ENCODE results near the gene HOXB3.

HOXB3 gene

DNA sequence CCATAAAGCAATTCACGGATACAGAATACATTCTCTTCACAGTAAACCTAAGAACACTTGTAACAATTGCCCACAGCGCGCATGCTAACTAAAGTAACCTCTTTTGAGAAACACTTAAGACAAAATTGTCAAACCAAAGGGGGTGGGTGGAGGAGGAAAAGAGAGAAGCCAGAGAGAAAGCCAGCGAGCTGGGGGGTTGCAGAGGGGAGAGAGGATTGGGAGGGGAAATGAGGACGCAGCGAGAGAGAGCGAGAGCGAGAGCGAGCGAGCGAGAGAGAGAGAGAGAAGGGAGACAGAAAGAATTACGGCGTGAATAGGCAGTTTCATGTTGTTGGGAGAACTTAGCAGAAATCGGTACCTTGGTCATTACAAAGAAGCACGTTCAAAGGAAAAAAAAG, 22.4 kb upstream of the HOXB3 start:
- DNase-seq (ENCODE audit: low read depth) = no peak

DNA sequence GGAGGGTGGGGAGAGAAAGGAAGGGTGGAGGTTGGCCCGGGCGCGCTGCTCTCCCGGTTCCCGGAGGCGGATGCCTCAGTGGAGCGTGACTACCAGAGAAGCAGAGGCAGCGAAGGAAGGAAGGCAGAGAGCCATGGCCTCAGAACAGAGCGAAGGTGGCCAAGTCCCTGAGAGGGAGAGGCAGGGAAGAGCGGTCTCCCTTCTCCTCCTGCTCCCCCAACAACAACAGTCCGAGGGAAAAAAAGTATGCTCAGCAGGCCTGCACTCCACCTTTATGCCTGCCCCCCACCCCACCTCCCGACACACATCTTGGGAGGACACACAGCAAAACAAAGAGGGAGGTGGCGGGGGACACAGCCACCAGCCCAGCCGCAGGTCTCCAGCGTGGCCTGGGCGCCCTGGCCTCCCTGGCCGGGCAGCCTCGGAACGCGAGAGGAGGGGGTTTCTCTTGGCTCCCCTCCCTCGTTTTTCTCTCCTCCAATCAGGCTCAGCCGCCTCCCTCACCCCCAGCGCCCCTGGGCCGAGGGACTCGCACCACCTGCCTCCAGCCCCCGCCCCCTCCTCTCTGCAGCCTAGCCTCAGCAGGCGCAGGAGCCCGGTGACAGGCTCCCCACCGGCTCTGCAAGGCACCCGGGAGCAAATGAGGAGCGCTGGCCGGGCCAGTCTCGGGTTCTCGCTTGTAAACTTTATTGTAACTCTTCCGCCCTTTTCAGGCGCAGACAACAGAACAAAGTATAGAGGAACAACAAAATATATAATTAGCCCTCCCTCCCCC, 21.8 kb upstream of the HOXB3 start:
- DNase-seq (ENCODE audit: low read depth) = no peak

DNA sequence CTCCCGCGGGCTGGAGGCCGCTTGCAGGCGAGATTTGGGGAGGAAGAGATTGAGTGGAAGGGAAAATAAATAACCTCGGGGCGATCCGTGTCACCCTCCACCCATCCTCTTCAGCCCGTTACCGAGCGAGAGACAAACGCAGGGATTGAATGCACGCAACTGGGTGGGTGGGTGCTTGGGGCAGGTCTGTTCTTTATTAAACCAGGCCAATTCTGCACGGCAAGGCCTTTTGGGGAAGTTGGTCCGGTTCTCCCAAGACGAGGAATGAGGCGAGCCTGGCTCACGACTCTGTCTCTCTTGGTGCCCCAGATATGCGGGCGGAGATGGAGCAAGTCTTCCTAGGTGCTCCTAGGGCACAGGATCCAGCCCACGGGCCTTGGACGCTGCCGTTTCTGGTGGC, 21.2 kb upstream of the HOXB3 start:
- DNase-seq (ENCODE audit: low read depth) = no peak

DNA sequence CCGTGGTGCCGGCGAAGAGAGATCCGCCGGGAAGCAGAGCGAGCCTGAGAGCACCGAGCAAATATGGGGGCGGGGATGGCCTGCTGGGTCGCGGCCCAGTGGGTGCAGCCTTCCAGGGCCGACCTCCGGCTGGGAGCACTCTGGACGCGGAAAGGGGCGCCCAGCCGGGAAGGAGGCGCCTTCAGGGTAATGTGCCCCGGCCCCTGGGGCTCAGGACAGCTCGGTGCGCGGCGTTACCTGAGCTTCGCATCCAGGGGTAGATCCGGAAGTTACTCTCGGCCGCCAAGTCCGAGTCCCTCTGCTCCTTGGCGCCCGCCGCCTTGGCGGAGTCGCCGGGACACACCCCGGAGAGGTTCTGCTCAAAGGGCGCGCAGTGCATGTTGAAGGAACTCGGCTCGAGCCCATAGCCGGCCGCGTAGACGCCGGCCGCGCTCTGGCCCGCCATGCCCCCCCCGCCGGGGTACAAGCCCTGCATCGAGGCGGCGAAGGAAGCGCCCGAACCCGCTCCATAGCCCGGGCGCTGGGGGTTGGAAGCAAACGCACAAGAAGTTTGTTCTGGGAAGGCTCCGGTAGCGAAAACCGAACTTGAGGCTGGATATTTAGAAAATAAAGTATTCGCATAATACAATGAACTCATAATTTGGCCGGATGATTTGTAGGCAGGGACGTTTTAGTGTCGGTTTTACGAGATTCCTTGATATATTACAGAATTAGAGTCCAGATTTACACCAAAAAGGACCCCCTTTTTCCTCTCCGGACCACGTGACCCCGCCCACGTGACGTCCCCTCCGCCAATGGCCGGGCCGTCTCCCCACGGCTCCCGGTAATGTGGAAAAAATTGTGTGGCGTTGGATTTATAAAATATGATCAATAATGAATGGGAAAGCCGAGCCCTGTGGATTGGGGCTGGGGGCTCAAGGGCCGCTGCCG, 20.5 kb upstream of the HOXB3 start, which contains the start of gene HOXB7:
Gene HOXB7 (minus strand): TSS at position 736 of the 930 bp plus-strand sequence. CDS start 99 bp downstream, at position 637.
- no peak for DNase-seq (ENCODE audit: low read depth)

DNA sequence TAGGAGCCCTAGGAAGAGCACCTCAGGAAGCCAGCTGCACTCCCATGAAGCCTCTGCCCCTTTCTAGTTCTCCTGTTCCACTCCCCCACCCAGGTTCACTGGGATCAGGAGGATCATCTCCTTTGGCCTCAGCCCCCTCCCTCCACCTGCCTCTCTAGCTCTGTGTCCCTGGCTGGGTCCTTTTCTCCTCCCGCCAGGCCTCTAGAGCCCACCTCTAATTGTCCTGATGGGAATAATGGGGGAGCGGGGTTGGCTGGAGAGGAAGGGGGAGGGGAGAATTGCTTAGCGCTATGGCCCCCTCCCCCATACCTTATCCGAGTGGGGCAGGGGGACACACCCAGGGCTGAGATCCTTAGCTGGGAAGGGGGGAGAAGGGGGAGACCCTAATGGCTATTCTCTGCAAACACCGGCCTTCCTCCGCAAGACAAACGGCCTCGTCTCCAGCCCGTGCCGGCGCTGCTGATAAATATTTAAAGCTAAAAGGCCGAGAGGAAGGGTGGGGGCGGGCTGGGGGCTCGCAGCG, 19.8 kb upstream of the HOXB3 start:
- no peak for DNase-seq (ENCODE audit: low read depth)

DNA sequence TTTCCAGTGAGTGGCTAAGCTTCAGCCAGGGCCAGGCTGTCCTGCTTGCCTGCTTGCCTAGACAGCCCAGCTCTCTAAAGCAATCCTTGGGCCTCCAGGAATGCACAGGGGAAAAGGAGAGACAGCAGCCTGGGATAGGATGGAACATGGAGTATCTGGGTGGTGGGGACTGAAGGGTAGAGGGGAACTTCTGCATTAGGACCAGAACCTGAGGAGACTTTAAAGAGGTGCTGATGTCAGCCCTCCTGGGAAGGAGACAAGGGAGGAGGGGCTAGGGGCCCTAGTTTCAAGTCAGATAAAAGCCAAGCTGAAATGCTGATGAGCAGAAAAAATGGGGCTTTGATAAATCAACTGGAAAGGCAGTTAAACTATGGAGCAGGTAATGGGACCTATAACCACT, 19.0 kb upstream of the HOXB3 start:
- DNase-seq (ENCODE audit: low read depth) = no peak

DNA sequence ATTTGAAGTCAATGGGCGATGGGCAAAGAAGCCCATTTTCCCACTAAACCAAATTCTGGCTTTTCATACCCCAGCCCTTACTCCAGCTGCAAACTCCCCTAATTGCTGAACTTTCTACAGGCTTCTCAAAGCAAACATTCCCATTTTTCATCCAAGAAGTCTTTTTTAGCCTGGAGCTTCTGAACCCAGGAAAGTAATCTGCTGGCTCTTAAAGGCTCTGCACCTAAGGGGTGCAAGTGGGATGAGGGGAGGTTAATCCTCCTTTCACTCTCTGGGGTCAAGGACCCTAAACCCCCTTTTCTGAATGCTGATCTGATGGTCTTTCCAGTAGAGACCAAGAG, 18.4 kb upstream of the HOXB3 start:
- no peak for DNase-seq (ENCODE audit: low read depth)

DNA sequence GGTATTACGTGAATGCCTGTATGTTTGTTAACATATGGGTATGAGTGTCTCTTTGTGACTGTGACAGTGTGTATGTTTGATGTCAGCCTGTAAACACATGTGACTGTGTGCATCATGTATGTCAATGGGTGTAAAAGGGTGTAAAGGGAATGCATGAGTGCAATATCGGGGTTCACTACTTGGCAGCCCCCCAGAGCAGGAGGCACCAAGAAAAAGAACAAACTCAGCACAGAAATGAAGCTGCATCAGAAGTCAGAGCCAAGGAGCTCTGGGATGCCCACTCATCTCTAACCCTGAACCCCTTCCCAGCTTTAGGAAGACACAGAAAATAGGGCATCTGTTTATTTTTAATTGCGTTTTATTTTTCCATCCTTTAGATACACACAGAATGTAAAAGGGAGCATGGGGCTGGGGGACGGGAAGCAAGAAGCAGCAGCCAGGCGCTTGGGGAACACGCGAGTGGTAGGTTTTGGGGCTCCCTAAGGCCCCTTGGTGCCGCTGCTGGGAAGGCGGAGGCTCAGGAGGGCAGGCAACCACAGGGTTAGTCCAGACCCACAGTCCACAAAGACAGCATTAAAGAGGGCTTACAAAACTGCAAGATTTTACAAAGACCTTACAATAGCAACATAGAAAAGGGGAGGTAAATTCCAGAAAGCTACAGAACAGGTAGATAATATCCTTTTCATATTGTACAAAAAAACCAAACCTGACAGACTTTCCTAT, 17.0 kb upstream of the HOXB3 start:
- DNase-seq (ENCODE audit: low read depth) = no peak

DNA sequence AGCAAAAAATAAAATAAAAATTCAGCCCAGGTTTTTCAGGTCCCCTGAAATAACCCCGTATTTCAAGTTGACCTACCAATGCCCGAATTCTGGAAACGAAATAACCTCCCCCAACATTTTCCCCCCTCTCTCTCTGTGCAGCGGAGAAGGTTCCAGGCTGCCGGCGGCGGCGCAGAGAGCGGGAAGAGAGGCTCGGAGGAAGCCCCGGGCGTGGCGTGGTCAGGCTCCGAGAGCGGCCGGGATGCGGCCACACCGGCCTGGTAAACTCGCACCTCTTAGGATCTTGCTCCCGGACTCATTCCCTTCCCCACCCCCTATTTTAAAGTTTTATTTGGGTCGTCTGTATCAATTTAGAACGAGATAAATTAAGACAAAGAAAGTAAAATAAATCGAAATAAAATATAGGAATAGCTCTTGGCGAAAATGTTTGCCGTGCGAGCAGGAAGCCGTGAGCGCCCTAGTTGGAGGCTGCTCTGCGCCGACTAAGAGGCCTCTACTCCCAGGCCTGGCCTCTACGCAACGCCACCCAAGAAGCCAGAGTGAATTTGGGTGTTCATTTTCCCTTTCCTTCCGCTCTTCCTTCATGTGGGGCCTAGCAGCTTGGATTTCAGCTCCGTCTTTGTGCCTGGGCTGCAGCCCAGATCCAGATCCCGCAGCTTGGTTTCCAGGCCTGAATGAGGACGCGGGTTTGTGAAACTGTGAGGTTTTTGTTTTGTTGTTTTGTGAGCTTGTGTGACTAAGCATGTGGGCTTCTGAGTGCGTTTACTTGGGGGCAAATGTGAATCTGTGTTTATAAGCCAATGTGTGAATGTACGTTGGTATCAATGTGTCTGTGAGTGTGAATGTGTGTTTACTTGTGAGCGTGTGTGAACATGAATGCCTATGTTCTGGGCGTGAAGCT, 16.2 kb upstream of the HOXB3 start:
- DNase-seq (ENCODE audit: low read depth) = no peak

DNA sequence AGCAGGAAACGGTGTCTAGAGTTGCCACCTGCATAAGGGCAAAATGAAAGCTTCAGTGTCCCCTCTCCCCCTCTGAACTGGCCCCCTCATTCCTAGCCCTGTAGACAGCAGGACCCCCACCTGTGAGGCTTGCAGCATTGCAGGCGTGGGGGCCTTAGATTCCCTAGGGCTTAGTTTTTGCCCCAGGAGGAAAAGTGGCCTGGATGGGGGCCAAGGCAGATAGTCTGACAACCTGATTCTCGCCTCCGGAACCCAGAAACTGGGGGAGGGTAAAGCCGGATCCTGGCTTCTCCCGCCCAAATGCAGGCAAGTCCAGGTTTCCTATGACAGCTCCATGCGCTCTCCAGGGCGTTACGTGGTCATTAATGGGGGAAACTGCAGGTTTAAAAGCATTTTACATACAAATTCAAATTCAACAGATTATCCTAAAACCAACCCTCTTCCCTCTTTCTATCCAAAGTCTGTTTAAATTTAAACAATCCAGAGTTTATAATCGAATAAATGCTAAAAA, 15.4 kb upstream of the HOXB3 start:
- DNase-seq (ENCODE audit: low read depth) = no peak

DNA sequence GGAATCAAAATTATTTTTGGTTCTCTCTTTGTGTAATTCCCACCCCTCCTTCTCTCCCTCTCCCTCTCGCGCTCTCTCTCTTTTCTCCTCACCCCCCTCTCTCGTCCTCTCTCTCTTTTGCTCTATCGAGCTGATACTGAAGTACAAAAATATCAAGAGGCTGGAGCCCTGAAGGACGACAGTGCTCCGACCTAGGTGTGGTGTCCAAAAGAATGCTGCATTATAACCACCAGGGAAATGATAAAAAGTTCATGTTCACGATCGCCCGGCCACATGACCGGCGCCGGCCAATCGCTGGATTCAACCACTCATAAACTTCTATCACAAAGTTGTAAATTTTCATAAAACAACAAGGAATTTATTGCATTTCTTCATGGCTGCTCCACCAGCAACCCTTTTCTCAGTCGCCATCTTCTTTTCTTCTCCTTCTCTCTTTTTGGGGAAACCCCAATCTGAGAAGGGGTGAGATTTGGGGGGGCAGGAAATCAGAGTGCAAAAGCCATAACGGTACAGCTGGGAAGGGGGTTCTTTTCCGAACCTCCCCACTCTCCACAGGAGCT, 14.8 kb upstream of the HOXB3 start, which contains the start of gene HOXB6:
Gene HOXB6 (minus strand): TSS at position 217 of the 560 bp plus-strand sequence. CDS start 6,836 bp downstream, outside the sequence.
- DNase-seq (ENCODE audit: low read depth) = no peak

DNA sequence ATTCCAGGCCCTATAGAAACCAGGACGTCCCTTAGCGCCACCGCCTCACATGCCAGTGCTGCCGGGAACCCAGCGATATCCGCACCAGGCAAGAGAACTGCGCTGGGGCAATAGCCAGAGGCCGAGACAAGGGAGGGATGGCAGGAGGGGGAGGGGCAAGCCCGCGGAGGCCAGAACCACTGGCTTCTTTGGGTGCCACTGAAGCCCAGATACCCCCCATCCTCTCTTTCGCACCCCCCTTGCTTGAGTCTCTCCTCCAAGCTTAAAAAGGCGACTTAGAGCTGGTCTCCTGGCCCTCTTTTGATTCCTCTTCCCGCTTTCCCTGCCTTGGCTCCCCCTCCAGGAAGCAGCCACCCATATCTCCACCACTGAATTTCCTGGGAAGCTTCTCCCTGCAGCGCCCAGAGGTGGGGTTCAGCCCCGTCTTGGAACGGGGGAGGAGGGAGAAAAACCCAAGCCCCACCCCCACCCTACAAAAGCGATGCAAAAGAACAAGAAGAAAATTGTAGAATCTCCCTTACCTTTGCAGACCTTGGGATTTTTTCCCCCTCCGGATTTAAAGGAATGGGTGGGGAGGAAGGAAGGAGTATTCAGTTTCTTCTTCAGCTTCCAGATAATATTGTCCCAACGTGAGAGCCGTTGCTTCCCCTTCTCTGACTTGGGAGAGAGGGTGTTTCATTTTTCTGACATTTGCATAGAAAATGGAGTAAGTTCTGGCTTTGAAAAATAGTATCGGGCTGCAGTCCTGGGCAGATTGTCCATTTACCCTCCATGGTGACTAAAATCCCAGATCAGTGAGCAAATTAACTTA, 14.1 kb upstream of the HOXB3 start:
- DNase-seq (ENCODE audit: low read depth) = no peak

DNA sequence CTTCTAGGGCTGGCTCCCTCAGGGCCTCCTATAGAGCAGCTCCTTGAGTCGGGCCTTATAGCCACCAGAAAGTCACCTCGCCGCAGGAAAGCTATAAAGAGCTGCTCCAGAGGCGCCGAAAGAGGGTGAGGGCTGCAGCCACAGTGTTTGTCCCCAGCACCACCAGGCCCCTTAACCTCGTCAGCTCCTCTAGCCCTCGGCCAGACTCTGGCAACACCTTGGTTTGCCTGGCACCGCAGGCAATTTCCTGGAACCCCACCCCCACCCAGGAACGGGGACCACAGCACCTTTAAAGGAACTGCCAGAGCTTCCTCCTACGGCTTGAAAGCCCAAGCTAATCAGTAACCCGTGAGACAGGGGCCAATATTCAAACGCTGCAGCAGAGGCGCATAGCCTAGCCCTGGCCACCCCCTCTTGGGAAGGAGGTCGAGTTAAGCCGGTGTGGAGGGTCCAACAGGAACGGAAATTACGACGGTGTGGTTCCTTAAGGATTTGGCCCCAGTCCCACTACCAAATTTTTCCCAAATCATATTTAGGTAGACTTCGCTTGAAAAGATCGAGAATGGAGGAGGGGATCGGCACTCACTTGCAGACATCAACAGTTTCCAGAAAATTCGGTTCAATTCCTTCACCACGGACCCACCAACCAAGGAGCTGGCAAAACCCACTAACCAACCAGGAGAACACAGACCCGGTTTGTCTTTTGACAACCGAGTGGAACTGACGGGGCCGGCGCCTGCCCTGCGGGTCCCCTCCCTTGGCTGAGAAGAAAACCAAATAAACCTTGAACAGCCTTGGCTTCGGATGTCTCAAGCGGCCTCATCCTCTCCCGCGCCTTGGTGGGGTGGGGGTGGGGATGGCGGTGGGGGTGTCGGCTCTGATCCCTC, 11.7 kb upstream of the HOXB3 start:
- DNase-seq (ENCODE audit: low read depth) = no peak

DNA sequence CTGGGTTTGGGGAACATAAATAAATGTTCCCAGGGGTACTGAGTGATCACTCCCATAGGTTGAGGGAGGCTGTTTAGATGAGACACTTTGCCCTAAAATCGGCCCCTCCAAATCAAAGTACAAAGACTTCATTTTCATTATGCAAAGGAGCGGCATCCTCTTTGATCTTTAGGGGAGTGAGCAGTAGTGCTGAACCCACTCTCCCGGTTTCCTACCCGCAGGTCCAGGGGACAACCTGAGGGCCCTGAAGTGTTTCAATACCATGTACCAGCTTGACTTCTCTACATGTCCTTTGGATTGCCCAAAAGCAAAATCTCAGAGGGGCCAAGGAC, 11.1 kb upstream of the HOXB3 start:
- no peak for DNase-seq (ENCODE audit: low read depth)

DNA sequence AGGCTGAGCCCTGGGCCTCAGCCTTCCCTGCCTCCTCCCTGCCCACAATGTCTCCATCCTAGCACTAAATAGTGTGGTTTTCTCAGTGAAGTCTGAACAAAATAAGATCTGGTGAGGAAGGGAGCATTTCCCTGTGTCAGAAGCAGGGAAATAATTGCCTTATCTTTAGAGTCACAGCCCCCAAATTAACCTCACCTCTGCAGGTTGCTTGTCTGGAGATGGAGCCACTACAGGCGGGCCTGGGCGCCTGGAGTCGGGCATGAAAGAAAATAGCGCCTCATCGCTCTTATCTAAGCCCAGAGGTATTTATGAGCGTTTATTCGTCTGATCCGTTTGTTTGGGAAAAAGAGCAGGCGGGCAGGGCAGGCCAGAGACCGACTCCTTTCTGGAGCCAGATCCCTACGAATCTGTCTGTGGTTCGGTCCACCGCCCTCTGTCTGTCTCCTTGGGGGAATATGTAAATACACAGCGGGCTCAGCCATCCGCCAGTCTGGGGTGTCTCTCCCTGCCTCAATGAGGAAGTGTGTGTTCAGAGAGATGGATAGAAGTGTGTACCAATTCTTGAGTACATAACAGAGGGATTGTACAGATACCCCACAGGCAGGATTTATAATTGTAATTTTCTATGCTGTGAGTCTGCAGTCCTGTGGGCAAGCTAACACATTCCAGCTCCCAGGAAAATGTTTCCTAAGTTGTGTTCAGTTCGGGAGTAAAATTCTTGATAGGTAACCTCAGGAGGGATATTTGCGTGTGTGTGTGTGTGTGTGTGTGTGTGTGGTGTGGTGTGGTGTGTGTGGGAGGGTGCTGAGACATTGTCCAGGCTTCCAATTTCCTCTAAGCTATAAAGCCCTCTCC, 10.4 kb upstream of the HOXB3 start:
- DNase-seq (ENCODE audit: low read depth) = no peak

DNA sequence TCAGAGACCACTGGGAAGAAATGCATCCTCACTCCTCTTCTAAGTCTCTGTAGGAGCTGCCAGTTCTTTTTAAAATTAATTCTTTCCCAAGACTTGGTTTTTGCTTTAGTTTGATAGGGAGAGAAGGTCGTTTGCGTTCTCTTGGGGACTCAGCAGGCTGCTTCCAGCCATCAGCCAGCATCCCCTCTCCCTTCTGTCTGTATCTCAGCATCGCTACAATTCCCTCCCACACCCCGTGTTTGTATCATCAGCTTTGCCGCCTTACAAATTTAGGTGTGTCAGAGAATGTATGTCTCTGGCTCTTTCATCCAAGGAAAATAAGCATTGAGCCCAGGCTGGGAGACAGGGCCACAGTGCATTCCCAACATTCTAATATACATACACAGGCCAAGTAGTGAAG, 9.3 kb upstream of the HOXB3 start:
- no peak for DNase-seq (ENCODE audit: low read depth)

DNA sequence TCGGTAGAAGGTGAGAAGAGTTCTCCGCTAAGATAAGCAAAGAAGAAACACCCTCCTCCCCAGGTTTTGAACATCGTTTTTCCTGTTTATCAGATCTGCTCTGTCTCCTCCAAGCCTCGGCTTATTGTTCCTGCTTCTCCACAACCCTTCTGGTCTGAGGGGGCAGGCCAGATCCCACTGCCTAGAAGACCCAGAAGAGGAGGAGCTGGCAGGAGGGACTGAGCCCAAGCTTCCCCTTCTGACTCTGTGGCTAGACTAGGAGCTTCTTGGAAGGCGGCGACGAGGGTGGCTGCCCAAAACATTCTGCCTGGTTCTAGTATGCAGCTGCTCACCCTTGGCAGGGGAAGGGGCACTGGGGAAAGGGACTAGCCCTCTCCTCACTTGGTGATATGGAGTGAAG, 8.7 kb upstream of the HOXB3 start:
- DNase-seq (ENCODE audit: low read depth) = no peak
